Fibroblast of mammary gland (primary cell): ENCODE results near the gene F13A1.

Experiments used
- DNase-seq: peaks from one replicate; pipeline ENCODE4 v3.0.0-alpha.2; 2010; ENCODE audit warnings: low read depth
- H3K4me3 ChIP-seq: 2 replicates; pipeline ENCODE4 v1.5.1; 2011; ENCODE audit warnings: low read depth, mild to moderate bottlenecking, low read length, moderate library complexity; ENCODE audit not compliant: control insufficient read depth
- TF ChIP-seq, protein P1 (sequence below): conservative IDR thresholded peaks from 2 replicates; pipeline ENCODE4 v1.5.1; 2011; ENCODE audit warnings: low read depth, low read length, inconsistent platforms; ENCODE audit not compliant: control insufficient read depth, insufficient read depth

The F13A1 gene

DNA sequence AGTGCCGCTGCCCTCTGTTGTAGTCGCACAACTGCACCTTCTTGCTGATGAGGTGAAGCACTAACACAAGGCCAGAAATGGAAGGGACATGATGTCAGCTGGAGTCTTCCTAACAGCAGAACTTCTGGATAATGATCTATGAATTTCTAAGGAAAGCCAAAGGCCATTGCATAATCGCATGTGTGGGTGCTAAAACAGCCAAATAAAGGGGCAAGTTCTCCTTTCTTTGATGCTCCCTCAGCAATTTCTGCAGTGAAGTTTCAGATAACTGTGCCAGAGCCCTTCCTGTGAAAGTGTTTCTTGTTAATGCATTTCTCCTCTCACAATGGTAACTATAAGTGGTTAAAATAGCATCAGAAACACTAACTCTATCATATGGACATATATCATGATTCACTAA, 8.0 kb upstream of the F13A1 start:
- H3K4me3 ChIP-seq, result no peak overlapping the region
- no peak for DNase-seq
- TF ChIP-seq, protein P1, sequence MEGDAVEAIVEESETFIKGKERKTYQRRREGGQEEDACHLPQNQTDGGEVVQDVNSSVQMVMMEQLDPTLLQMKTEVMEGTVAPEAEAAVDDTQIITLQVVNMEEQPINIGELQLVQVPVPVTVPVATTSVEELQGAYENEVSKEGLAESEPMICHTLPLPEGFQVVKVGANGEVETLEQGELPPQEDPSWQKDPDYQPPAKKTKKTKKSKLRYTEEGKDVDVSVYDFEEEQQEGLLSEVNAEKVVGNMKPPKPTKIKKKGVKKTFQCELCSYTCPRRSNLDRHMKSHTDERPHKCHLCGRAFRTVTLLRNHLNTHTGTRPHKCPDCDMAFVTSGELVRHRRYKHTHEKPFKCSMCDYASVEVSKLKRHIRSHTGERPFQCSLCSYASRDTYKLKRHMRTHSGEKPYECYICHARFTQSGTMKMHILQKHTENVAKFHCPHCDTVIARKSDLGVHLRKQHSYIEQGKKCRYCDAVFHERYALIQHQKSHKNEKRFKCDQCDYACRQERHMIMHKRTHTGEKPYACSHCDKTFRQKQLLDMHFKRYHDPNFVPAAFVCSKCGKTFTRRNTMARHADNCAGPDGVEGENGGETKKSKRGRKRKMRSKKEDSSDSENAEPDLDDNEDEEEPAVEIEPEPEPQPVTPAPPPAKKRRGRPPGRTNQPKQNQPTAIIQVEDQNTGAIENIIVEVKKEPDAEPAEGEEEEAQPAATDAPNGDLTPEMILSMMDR, result no peak

- TF ChIP-seq, protein P1, result no peak
- DNase-seq, result no peak
- no peak overlapping the region for H3K4me3 ChIP-seq
Measured at GRCh38 chr6:6323352-6323751, 2.9 kb upstream of the F13A1 start.

DNA sequence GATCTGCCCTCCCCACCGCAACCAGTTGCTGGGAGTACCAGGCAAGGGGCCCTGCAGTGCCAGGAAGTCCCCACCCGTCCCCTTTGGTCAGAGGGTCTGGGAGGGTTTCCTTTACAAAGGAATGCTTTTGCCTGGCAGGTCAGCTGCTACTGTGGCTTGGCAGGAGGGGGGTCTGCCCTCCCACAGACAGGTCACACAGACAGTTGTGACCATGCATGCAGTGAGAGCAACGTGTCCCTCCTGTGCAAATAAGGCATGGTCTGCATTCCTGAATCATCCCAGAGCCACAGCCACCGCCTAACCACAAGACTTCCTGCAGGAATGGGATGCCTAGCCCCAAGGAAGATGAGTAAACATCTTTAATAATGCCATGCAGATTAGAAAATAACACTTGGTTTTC, 439 bp upstream of the F13A1 start:
- DNase-seq, result no peak
- no peak overlapping the region for H3K4me3 ChIP-seq
- TF ChIP-seq, protein P1, result no peak

GRCh38 chr6:6317825-6318733, 2.4 kb downstream of the F13A1 start:
- TF ChIP-seq, protein P1, result no peak
- no peak overlapping the region for H3K4me3 ChIP-seq
- DNase-seq, result no peak

DNA sequence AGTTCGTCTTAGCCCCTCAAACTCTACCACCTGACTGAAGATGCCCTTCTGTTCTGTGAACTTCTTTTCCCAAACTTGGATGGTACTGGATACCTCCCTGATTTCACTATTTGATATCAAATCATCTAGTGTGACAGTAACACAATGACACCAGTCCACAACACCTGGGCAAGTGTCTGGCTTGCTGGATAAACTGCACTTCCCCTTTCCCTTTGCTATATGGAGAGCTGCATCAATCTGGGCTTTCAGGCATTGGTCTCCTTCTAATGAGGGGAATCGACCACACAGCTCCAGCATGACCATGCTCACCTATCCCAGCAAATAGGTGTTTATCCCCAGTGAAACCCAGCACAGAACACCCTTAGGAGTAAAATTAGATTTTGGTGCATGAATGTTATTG, 3.1 kb downstream of the F13A1 start:
- TF ChIP-seq, protein P1, result no peak
- no peak overlapping the region for H3K4me3 ChIP-seq
- no peak for DNase-seq

GRCh38 chr6:6315660-6316059, 4.8 kb downstream of the F13A1 start:
- H3K4me3 ChIP-seq, result no peak overlapping the region
- peak; percentile 56 for DNase-seq
- TF ChIP-seq, protein P1, result peak; percentile 88

DNA sequence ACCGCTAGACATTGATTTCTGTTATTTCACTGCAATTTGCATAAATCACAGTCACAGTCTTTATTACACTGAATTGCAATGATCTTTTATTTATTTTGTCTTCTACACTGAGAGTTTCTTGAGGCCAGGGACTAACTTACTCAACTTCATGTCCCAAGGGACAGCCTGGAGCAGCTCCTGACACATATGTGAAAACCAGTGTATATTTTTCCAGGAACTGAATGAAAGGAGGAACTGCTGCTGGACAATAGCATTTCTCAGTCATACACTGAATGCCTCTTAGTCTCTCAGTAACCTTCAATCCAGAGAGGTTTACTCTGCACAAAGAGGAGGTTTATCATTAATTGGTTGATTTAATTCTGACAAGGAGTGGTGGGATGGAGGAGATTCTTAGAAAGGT, 5.9 kb downstream of the F13A1 start:
- no peak for DNase-seq
- TF ChIP-seq, protein P1, result no peak
- H3K4me3 ChIP-seq, result no peak overlapping the region
